Measurements from ENCODE around the gene NPR3. TPM values are rescaled to one million over a fixed set of nuclear protein-coding genes. Genes with fewer than 3 reads are reported as not detected.

NPR3 gene
- total RNA-seq, 4 donors from 2014 or later, result 0.65 to 2.1 (median 1.5) TPM

- WGBS, result 100% methylated on average over 1 of the region's 1 CpG
- H3K4me3 ChIP-seq, result no peak overlapping the region
- H3K4me1 ChIP-seq, result peaks cover 12 to 18% (median 13%) of the 10 kb centered on the region in 4 donors
- intact Hi-C loops (cut with DNase I), result no loop called here
- no peak overlapping the region for H3K27ac ChIP-seq (replicated peaks in 1 of 4)
- TF ChIP-seq EP300 (IDR thresholded peaks at IDR 0.05), result no peak
- no peak for TF ChIP-seq POLR2AphosphoS5 (IDR thresholded peaks at IDR 0.05)
- TF ChIP-seq POLR2A (IDR thresholded peaks at IDR 0.05; ENCODE audit: low read depth), result no peak
- TF ChIP-seq CTCF (IDR thresholded peaks at IDR 0.05), result no peak
- peaks cover 0 to 7% (median 0%) of the 10 kb centered on the region in 4 donors for H3K9me3 ChIP-seq
- DNase-seq (ENCODE audit: extremely low spot score), result no peak
- no peaks in the 10 kb centered on the region for H3K27me3 ChIP-seq
- no peaks in the 10 kb centered on the region for H3K36me3 ChIP-seq
These were observed 26.9 kb upstream of the NPR3 start for GRCh38 chr5:32684260-32684659.

GRCh38 chr5:32686799-32687498 is 24.2 kb upstream of the NPR3 start:
- peaks cover 12 to 27% (median 19%) of the 10 kb centered on the region in 4 donors for H3K4me1 ChIP-seq
- no peak overlapping the region for H3K4me3 ChIP-seq
- intact Hi-C loops (cut with DNase I), result no loop called here
- peaks cover 0 to 7% (median 0%) of the 10 kb centered on the region in 4 donors for H3K9me3 ChIP-seq
- DNase-seq (ENCODE audit: extremely low spot score), result no peak
- no peaks in the 10 kb centered on the region for H3K27me3 ChIP-seq
- no peak for TF ChIP-seq POLR2A (IDR thresholded peaks at IDR 0.05; ENCODE audit: low read depth)
- TF ChIP-seq POLR2AphosphoS5 (IDR thresholded peaks at IDR 0.05), result no peak
- no peak for TF ChIP-seq CTCF (IDR thresholded peaks at IDR 0.05)
- TF ChIP-seq EP300 (IDR thresholded peaks at IDR 0.05), result no peak
- WGBS, result 47% methylated on average over 2 of the region's 2 CpGs
- no peak overlapping the region for H3K27ac ChIP-seq (replicated peaks in 1 of 4)
- no peaks in the 10 kb centered on the region for H3K36me3 ChIP-seq

GRCh38 chr5:32687499-32687831 is 23.7 kb upstream of the NPR3 start:
- intact Hi-C loops (cut with DNase I), result no loop called here
- peaks cover 0 to 7% (median 0%) of the 10 kb centered on the region in 4 donors for H3K9me3 ChIP-seq
- TF ChIP-seq POLR2A (IDR thresholded peaks at IDR 0.05; ENCODE audit: low read depth) (no peak), CTCF (IDR thresholded peaks at IDR 0.05) (no peak), POLR2AphosphoS5 (IDR thresholded peaks at IDR 0.05) (peak in 1 of 2 donors; percentile 27)
- DNase-seq (ENCODE audit: extremely low spot score), result peak; percentile 66
- H3K27me3 ChIP-seq, result no peaks in the 10 kb centered on the region
- H3K4me3 ChIP-seq, result no peak overlapping the region
- H3K27ac ChIP-seq (replicated peaks in 1 of 4), result no peak overlapping the region
- peaks cover 12 to 32% (median 23%) of the 10 kb centered on the region in 4 donors for H3K4me1 ChIP-seq
- no peaks in the 10 kb centered on the region for H3K36me3 ChIP-seq

- peaks cover 12 to 36% (median 28%) of the 10 kb centered on the region in 4 donors for H3K4me1 ChIP-seq
- intact Hi-C loops (cut with DNase I), result no loop called here
- WGBS, result 71% methylated on average over 2 of the region's 2 CpGs
- TF ChIP-seq EP300 (IDR thresholded peaks at IDR 0.05) (no peak), POLR2AphosphoS5 (IDR thresholded peaks at IDR 0.05) (no peak), CTCF (IDR thresholded peaks at IDR 0.05) (no peak), POLR2A (IDR thresholded peaks at IDR 0.05; ENCODE audit: low read depth) (no peak)
- H3K9me3 ChIP-seq, result no peaks in the 10 kb centered on the region
- no peak overlapping the region for H3K27ac ChIP-seq (replicated peaks in 1 of 4)
- no peaks in the 10 kb centered on the region for H3K27me3 ChIP-seq
- H3K4me3 ChIP-seq, result no peak overlapping the region
- no peaks in the 10 kb centered on the region for H3K36me3 ChIP-seq
- DNase-seq (ENCODE audit: extremely low spot score), result no peak
These were observed 21.0 kb upstream of the NPR3 start for GRCh38 chr5:32690153-32690552.

- no peaks in the 10 kb centered on the region for H3K9me3 ChIP-seq
- H3K4me3 ChIP-seq, result no peak overlapping the region
- TF ChIP-seq EP300 (IDR thresholded peaks at IDR 0.05) (no peak), CTCF (IDR thresholded peaks at IDR 0.05) (no peak), POLR2A (IDR thresholded peaks at IDR 0.05; ENCODE audit: low read depth) (no peak), POLR2AphosphoS5 (IDR thresholded peaks at IDR 0.05) (no peak)
- intact Hi-C loops (cut with DNase I), result no loop called here
- DNase-seq (ENCODE audit: extremely low spot score), result no peak
- H3K36me3 ChIP-seq, result no peaks in the 10 kb centered on the region
- no peaks in the 10 kb centered on the region for H3K27me3 ChIP-seq
- no peak overlapping the region for H3K27ac ChIP-seq (replicated peaks in 1 of 4)
- peaks cover 12 to 36% (median 28%) of the 10 kb centered on the region in 4 donors for H3K4me1 ChIP-seq
- 96% methylated on average over 3 of the region's 3 CpGs for WGBS
These were observed 20.5 kb upstream of the NPR3 start for GRCh38 chr5:32690666-32691065.

Data from esophagus muscularis mucosa (tissue), 4 donors.